Activated CD4-positive, alpha-beta memory T cell treated with anti-CD3 and anti-CD28 coated beads for 36 hours (primary cell): Measurements from ENCODE around the gene RAB23. TPM values are rescaled to one million over a fixed set of nuclear protein-coding genes. Genes with fewer than 3 reads are reported as not detected.

ENCODE experiments used
- CTCF ChIA-PET: fragments of 350-600 bp; sonication (Branson Sonifier 250); formaldehyde crosslinking; loops from one replicate; lab custom pipeline; 2021; ENCODE audit warnings: antibody characterized with exemption, inconsistent platforms; lab: Charles Lee
- POLR2A ChIA-PET: fragments of 350-600 bp; sonication (Branson Sonifier 250); formaldehyde crosslinking; loops from one replicate; lab custom pipeline; 2021; ENCODE audit warnings: antibody characterized with exemption; lab: Charles Lee
- DNase-seq: peaks from one replicate; pipeline ENCODE4 v3.0.0-alpha.2; 2020
- H3K27ac Mint-ChIP-seq: one replicate; pipeline ENCODE4 v1.8.0; 2021; ENCODE audit warnings: mixed read lengths
- H3K27me3 Mint-ChIP-seq: one replicate; pipeline ENCODE4 v1.8.0; 2021; ENCODE audit warnings: mixed read lengths
- H3K36me3 Mint-ChIP-seq: one replicate; pipeline ENCODE4 v1.8.0; 2021; ENCODE audit warnings: mixed read lengths
- H3K4me1 Mint-ChIP-seq: one replicate; pipeline ENCODE4 v1.8.0; 2021; ENCODE audit warnings: low read depth, mixed read lengths
- H3K4me3 Mint-ChIP-seq: one replicate; pipeline ENCODE4 v1.8.0; 2021; ENCODE audit warnings: mild to moderate bottlenecking, mixed read lengths
- H3K9me3 Mint-ChIP-seq: one replicate; pipeline ENCODE4 v1.8.0; 2021; ENCODE audit warnings: mixed read lengths
- intact Hi-C: fragments of 100-400 bp; cut with micrococcal nuclease; formaldehyde crosslinking; loops from one replicate; pipeline ENCODE4 v1.15.1; 2023
- total RNA-seq, 2 experiments: library from RNA; stranded (reverse); gene quantifications; one replicate each; pipeline ENCODE4 v1.2.3, GENCODE V29; 2021

Gene RAB23
- total RNA-seq, 2 experiments from 2014 or later: 1.7 to 2.2 TPM

DNA sequence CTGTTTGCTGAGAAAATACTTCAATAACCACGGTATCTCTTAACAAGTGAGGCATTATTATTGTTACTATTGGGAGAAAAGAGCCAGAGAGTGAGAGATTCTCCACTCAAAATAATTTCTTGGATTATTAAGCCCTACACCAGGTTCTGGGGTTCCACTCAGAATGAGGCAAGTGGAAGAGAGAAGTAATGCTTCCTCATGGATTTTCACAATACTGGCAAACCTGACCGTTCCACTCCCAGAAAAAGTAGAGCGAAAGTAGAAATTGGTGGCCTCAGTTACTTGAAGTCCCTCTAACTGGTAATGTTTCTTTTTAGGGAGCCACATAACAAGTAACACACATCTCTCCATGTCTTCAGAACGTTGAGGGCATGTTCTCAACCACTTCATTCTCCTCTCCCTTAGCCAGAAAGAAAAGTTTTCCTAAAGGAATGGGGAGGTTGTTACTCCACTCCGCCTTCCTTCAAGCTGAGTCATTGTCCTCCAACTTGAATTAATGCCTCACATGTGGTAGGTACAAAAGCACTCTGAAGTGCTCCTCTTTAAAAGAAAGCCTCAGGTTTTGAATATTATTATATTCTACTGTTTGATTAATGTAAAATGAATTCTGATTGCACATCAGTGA, 48.1 kb downstream of the RAB23 start:
- H3K4me1 Mint-ChIP-seq: peaks cover 25% of the 10 kb centered on the region
- intact Hi-C loops: loop anchor here (2.0 to 5.0 kb wide), 3 partner anchors 37 to 219 kb away; partner anchors contain the start of gene BEND6
- no peak for DNase-seq
- H3K4me3 Mint-ChIP-seq: peak overlapping the region; percentile 90
- no peaks in the 10 kb centered on the region for H3K9me3 Mint-ChIP-seq
- POLR2A ChIA-PET: no interaction called here
- no peaks in the 10 kb centered on the region for H3K27me3 Mint-ChIP-seq
- no peak overlapping the region for H3K27ac Mint-ChIP-seq
- no peaks in the 10 kb centered on the region for H3K36me3 Mint-ChIP-seq
- CTCF ChIA-PET: no interaction called here

DNA sequence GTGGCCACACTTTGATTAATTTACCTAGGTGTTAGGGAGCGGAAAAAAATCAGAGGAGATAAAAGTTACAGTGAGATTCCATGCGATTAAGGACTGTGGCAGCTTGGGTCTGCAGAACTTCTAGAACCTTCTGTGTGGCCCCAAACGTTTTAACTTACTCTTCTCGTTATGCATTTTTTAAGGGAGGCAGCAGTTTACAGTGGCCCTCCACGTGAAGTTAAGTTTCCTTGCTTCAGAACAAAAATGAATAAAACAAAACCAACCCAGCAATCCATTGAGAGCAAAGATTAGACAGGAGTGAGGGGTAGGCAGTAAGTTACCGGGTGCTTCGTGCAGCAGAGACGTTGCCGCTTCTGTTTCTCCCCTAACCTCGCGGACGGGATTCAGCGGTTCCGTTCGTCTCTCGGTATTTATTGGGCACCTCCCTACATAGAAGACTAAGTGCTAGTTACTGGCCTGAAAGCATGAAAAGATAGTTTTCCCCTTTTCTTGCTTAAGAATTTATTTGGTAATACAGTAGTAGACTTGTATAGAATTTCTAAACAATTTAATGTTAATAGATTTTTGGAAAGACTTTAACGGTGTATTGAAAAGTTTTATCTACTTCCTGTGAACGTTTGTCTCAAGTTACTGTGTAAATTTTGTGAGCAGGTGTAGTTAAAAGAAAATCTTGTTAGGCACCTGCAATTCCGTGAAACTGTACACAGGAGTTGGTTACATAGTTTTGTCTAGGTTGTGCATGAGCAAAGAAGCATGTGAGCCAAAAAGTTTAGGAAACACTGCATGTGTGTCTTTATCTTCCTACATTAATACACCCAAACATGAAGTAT, 48.8 kb downstream of the RAB23 start:
- DNase-seq: peak; percentile 42
- POLR2A ChIA-PET: interaction anchor here (1.9 to 2.1 kb wide), 2 partner anchors 49 to 84 kb away, joined by 9 to 11 read pairs; partner anchors contain the start of genes RAB23 and ZNF451
- intact Hi-C loops: loop anchor here (2.0 to 5.0 kb wide), 3 partner anchors 36 to 218 kb away; partner anchors contain the start of gene BEND6
- Mint-ChIP-seq H3K9me3 (no peaks in the 10 kb centered on the region), H3K36me3 (peaks cover under 1% of the 10 kb centered on the region), H3K4me1 (peaks cover 24% of the 10 kb centered on the region), H3K4me3 (peak overlapping the region; percentile 90), H3K27me3 (no peaks in the 10 kb centered on the region), H3K27ac (peak overlapping the region; percentile 87)
- CTCF ChIA-PET: interaction anchor here (0.9 to 2.7 kb wide), 4 partner anchors 42 to 269 kb away, joined by 3 to 12 read pairs (median 4); no protein-coding TSS in a partner anchor

DNA sequence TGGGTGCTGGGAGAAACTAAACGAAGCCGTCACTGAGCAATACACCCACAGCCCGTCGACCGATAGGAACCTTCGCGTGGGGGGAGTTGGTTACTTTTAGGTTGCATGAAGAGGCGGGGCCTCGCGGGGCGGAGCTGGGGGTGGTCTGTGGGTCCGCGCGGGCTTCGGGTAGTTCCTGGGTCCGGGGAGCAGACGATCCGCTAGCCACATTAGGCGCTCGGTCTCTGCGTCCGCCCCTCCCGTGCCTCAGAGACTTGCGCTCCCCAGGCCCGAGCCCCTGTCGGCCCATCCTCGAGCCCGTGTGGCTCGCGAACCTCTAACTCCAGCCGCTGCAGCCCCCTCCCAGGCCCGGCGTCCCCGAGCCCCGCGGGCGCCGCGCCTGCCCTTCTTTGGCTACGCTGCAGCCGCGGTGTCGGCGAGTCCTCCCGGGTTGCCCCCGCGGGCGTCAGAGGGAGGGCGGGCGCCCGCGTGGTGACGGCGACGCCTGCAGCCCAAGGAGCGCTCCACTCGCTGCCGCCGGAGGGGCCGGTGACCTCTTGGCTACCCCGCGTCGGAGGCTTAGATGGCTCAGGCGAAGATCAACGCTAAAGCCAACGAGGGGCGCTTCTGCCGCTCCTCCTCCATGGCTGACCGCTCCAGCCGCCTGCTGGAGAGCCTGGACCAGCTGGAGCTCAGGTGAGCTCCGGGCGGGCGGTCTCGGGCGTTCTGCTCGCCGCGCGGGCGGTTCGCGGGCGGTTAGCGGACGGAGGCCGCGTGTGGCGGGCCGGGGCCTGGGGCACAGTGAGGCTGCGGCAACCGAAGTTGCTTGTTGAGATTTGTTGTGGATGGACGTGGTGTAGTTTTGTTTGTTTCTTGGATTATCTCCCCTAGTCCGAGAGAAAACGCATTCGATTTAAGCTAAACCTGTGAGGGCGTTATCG, 49.7 kb downstream of the RAB23 start, which contains the start of gene BAG2:
TSS of gene BAG2 (plus strand) at position 191 of the 920 bp plus-strand sequence. CDS start at position 563, 372 bp downstream.
- H3K27me3 Mint-ChIP-seq: no peaks in the 10 kb centered on the region
- DNase-seq: peak; percentile 92
- H3K9me3 Mint-ChIP-seq: no peaks in the 10 kb centered on the region
- peaks cover 20% of the 10 kb centered on the region for H3K4me1 Mint-ChIP-seq
- CTCF ChIA-PET: interaction anchor here (0.7 to 2.7 kb wide), 7 partner anchors 41 to 789 kb away, joined by 3 to 12 read pairs (median 4); partner anchors contain the start of gene RAB23
- intact Hi-C loops: loop anchor here (1.0 to 5.0 kb wide), 8 partner anchors 24 to 218 kb away; partner anchors contain the start of genes BEND6, KIAA1586, PRIM2 and RAB23
- peak within 1 kb of the TSS; percentile 87 for H3K27ac Mint-ChIP-seq
- POLR2A ChIA-PET: interaction anchor here (1.0 to 2.1 kb wide), 7 partner anchors 16 to 145 kb away, joined by 3 to 11 read pairs (median 4); partner anchors contain the start of genes PRIM2, RAB23 and ZNF451
- H3K36me3 Mint-ChIP-seq: peaks cover 3% of the 10 kb centered on the region
- peak within 1 kb of the TSS; percentile 90 for H3K4me3 Mint-ChIP-seq

DNA sequence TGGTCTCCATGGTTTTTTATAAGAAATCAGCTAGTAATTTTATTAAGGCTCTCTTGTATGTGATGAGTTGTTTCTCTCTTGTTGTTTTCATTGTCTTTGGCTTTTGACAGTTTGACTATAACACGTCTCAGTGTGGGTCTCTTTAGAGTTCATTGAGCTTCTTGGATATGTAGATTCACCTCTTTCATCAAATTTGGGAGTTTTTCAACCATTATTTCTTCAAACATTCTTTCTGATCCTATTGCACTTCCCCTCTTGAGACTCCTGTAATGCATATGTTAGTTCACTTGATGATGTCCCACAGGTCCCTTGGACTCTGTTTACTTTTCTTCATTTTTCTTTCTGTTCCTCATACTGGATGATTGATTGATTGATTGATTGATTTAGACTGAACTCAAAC, 57.0 kb downstream of the RAB23 start:
- Mint-ChIP-seq H3K4me3 (no peak overlapping the region), H3K9me3 (peaks cover 17% of the 10 kb centered on the region), H3K4me1 (no peaks in the 10 kb centered on the region), H3K27me3 (no peaks in the 10 kb centered on the region), H3K36me3 (peaks cover 49% of the 10 kb centered on the region), H3K27ac (no peak overlapping the region)
- DNase-seq: no peak
- intact Hi-C loops: no loop called here
- CTCF ChIA-PET: no interaction called here
- POLR2A ChIA-PET: no interaction called here

DNA sequence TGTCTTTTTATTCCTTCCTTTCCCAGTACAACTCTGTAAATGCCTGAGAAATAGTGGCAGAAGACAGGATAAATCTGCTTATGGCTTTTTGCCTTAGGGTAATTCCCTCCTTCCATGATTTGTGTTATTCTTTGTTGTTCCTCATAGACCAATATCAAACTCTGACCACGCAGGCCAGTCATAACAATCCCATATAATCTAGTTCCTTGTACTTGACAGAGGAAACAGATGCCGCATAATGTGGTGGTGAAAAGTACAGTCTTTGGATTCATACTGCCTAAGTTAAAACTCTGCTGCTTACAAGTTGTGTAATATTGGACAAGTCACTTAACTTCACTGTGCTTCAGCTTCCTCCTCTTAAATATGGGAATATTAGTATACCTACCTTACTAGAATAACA, 58.2 kb downstream of the RAB23 start:
- H3K36me3 Mint-ChIP-seq: peaks cover 49% of the 10 kb centered on the region
- CTCF ChIA-PET: no interaction called here

DNA sequence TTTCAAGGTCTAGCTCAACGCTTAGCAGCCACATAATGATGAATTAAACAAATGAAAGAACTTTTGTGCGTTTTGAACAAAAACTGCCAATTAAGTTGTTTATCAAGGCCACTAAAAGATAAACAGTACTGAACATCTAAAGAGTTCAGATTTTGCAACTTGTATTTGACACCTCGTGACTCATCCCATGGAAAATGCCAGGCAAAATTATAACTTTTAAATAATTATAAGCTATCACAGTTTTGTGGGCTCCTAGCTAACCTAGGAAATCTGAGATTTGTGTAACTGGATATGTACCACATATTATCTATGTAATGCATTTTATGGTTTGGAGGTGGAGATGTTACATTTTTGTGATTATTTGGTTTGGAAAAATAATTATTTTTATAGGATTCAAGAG, 59.6 kb downstream of the RAB23 start:
- Mint-ChIP-seq H3K27me3 (no peaks in the 10 kb centered on the region), H3K4me3 (no peak overlapping the region), H3K36me3 (peaks cover 57% of the 10 kb centered on the region), H3K4me1 (peaks cover 4% of the 10 kb centered on the region), H3K27ac (no peak overlapping the region), H3K9me3 (peaks cover 17% of the 10 kb centered on the region)
- intact Hi-C loops: no loop called here
- ChIA-PET POLR2A (no interaction called here), CTCF (interaction anchor here (1.8 kb wide), 1 partner anchor 155 kb away, joined by 4 read pairs; the partner anchor contains the start of gene PRIM2)
- DNase-seq: no peak

More for the DNA sequence above, 58.2 kb downstream of the RAB23 start:
- H3K4me1 Mint-ChIP-seq: no peaks in the 10 kb centered on the region
- no peaks in the 10 kb centered on the region for H3K27me3 Mint-ChIP-seq
- intact Hi-C loops: no loop called here
- H3K9me3 Mint-ChIP-seq: peaks cover 17% of the 10 kb centered on the region
- DNase-seq: no peak
- no peak overlapping the region for H3K4me3 Mint-ChIP-seq
- POLR2A ChIA-PET: no interaction called here
- H3K27ac Mint-ChIP-seq: no peak overlapping the region

DNA sequence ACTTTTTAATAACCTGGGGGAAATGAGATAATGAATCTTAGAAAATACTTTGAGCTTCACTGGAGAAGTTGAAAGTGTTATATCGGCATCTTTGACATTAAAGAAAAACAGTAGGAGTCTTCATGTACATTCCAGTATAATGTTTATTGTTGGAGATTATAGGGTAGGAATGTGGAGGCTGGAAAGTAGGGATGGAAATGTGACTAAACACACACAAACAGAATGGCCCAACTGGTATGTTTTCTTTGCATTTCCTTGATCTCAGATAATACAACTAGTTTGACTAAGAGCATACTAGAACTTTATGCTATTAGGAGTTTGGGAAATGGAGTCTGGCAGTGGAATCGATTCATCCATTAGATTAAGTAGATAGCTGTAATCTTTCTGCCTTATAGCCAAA, 60.1 kb downstream of the RAB23 start:
- H3K4me3 Mint-ChIP-seq: no peak overlapping the region
- peaks cover 4% of the 10 kb centered on the region for H3K4me1 Mint-ChIP-seq
- intact Hi-C loops: no loop called here
- no peak for DNase-seq
- H3K27me3 Mint-ChIP-seq: no peaks in the 10 kb centered on the region
- H3K27ac Mint-ChIP-seq: no peak overlapping the region
- peaks cover 55% of the 10 kb centered on the region for H3K36me3 Mint-ChIP-seq
- peaks cover 17% of the 10 kb centered on the region for H3K9me3 Mint-ChIP-seq
- ChIA-PET POLR2A (no interaction called here), CTCF (interaction anchor here (1.8 kb wide), 1 partner anchor 155 kb away, joined by 4 read pairs; the partner anchor contains the start of gene PRIM2)

DNA sequence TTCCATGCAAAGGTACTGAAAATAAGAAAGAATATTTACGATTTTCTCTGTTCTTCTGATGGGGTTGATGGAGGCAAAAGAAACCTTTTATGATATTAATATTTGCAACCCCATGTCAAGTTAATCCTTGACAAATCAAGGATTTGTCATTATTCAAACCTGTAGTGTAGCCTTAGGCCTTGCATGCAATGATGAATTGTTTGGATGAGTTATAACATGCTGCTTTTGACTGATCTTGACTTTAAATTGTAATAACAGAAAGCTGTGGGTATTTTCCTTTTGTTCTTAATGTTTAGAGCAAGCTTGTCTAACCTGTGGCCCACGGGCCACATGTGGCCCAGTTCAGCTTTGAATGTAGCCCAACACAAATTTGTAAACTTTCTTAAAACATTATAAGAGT, 63.0 kb downstream of the RAB23 start:
- POLR2A ChIA-PET: no interaction called here
- Mint-ChIP-seq H3K4me3 (no peak overlapping the region), H3K36me3 (peaks cover 39% of the 10 kb centered on the region), H3K27me3 (no peaks in the 10 kb centered on the region), H3K4me1 (peaks cover 4% of the 10 kb centered on the region), H3K27ac (no peak overlapping the region), H3K9me3 (peaks cover 4% of the 10 kb centered on the region)
- CTCF ChIA-PET: interaction anchor here (0.6 kb wide), 1 partner anchor 26 kb away, joined by 3 read pairs; no protein-coding TSS in a partner anchor
- intact Hi-C loops: no loop called here
- no peak for DNase-seq

DNA sequence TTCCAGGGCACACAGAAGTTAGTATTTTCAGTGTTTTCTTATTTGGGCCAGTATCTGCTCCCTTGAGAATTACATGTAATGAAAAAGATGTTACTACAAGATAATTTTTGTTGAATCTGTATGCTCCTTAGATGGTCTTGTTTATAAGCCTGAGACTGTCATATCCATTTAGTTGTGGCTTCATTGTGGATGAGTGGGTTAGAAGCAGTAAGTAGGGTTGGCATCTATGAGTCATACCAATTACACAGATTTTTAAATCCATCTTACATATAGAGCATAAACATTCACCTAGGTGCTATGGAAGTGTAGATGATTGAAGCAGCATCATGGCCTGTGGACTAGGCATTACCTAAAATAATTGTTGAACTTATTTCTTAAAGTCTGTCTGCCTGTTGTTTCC, 63.4 kb downstream of the RAB23 start:
- ChIA-PET POLR2A (no interaction called here), CTCF (interaction anchor here (0.6 kb wide), 1 partner anchor 27 kb away, joined by 3 read pairs; no protein-coding TSS in a partner anchor)
- no peaks in the 10 kb centered on the region for H3K9me3 Mint-ChIP-seq
- no peak for DNase-seq
- intact Hi-C loops: no loop called here
- H3K4me3 Mint-ChIP-seq: no peak overlapping the region
- peaks cover 38% of the 10 kb centered on the region for H3K36me3 Mint-ChIP-seq
- peaks cover 4% of the 10 kb centered on the region for H3K4me1 Mint-ChIP-seq
- no peak overlapping the region for H3K27ac Mint-ChIP-seq
- H3K27me3 Mint-ChIP-seq: no peaks in the 10 kb centered on the region

DNA sequence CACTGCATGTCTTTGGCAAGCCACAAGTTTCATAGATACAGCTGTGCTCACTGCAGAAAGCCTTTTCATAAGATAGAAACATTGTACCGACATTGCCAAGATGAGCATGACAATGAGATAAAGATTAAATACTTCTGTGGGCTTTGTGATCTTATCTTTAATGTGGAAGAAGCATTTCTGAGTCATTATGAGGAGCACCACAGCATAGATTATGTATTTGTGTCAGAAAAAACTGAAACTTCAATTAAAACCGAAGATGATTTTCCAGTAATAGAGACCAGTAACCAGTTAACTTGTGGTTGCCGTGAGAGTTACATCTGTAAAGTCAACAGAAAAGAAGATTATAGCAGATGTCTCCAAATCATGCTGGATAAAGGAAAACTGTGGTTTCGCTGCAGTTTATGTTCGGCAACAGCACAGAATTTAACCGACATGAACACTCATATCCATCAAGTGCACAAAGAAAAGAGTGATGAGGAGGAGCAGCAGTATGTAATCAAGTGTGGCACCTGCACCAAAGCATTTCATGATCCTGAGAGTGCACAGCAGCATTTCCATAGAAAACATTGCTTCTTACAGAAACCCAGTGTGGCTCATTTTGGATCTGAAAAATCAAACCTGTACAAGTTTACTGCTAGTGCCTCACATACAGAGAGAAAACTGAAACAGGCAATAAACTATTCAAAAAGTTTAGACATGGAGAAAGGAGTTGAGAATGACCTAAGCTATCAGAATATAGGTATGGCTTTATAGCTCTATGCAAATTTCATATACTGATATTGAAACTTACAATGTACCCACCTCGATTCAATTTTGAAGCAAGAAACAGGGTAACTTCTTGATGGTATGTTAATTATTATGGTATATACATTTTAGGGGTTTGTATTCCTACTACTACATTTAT, 73.9 kb downstream of the RAB23 start:
- intact Hi-C loops: loop anchor here (1.0 kb wide), 3 partner anchors 11 to 59 kb away; partner anchors contain the start of gene BAG2
- peak overlapping the region; percentile 30 for H3K4me3 Mint-ChIP-seq
- CTCF ChIA-PET: no interaction called here
- POLR2A ChIA-PET: interaction anchor here (0.7 to 0.9 kb wide), 2 partner anchors 24 to 74 kb away, joined by 4 read pairs; partner anchors contain the start of genes BAG2 and RAB23
- peaks cover 32% of the 10 kb centered on the region for H3K4me1 Mint-ChIP-seq
- peak overlapping the region; percentile 79 for H3K27ac Mint-ChIP-seq
- no peaks in the 10 kb centered on the region for H3K9me3 Mint-ChIP-seq
- DNase-seq: peak; percentile 18
- no peaks in the 10 kb centered on the region for H3K27me3 Mint-ChIP-seq
- H3K36me3 Mint-ChIP-seq: peaks cover 46% of the 10 kb centered on the region
